RWPE2 (cell line): ENCODE measurements around the gene THBS1.

Experiments
- ATAC-seq: fragments of 200-7000 bp; cut with Tn5 transposase; 3 replicates; pipeline ENCODE4 v1.9.1; 2021; ENCODE audit warnings: low read depth
- DNase-seq: peaks from one replicate; pipeline ENCODE4 v3.0.0-alpha.2; 2020; ENCODE audit warnings: low spot score
- H3K27ac ChIP-seq: fragments of 450-650 bp; 2 replicates; pipeline ENCODE4 v1.5.1; 2017; ENCODE audit warnings: mild to moderate bottlenecking; ENCODE audit not compliant: poor library complexity, severe bottlenecking
- H3K27me3 ChIP-seq: fragments of 250-450 bp; sonication (Bioruptor Pico); 2 replicates; pipeline ENCODE4 v1.5.1; 2021; ENCODE audit warnings: mild to moderate bottlenecking, moderate library complexity; ENCODE audit not compliant: insufficient read depth, poor library complexity, severe bottlenecking
- H3K36me3 ChIP-seq: fragments of 250-450 bp; sonication (Bioruptor Pico); 2 replicates; pipeline ENCODE4 v1.5.1; 2020; ENCODE audit warnings: low read depth, mild to moderate bottlenecking, moderate library complexity
- H3K4me1 ChIP-seq: fragments of 250-450 bp; sonication (Bioruptor Pico); 2 replicates; pipeline ENCODE4 v1.5.1; 2021; ENCODE audit warnings: mild to moderate bottlenecking, moderate library complexity; ENCODE audit not compliant: insufficient read depth, poor library complexity, severe bottlenecking
- H3K4me3 ChIP-seq: fragments of 250-450 bp; sonication (Bioruptor Pico); 2 replicates; pipeline ENCODE4 v1.5.1; 2021; ENCODE audit warnings: mild to moderate bottlenecking, moderate library complexity; ENCODE audit not compliant: severe bottlenecking
- H3K9me3 ChIP-seq: fragments of 250-450 bp; sonication (Bioruptor Pico); 2 replicates; pipeline ENCODE4 v1.5.1; 2021; ENCODE audit warnings: mild to moderate bottlenecking, moderate library complexity; ENCODE audit not compliant: severe bottlenecking
- CTCF ChIP-seq: fragments of 450-650 bp; IDR thresholded peaks from one replicate; pipeline ENCODE4 v1.5.1; 2017; ENCODE audit warnings: mild to moderate bottlenecking, moderate library complexity; ENCODE audit not compliant: poor library complexity, severe bottlenecking

THBS1 gene

DNA sequence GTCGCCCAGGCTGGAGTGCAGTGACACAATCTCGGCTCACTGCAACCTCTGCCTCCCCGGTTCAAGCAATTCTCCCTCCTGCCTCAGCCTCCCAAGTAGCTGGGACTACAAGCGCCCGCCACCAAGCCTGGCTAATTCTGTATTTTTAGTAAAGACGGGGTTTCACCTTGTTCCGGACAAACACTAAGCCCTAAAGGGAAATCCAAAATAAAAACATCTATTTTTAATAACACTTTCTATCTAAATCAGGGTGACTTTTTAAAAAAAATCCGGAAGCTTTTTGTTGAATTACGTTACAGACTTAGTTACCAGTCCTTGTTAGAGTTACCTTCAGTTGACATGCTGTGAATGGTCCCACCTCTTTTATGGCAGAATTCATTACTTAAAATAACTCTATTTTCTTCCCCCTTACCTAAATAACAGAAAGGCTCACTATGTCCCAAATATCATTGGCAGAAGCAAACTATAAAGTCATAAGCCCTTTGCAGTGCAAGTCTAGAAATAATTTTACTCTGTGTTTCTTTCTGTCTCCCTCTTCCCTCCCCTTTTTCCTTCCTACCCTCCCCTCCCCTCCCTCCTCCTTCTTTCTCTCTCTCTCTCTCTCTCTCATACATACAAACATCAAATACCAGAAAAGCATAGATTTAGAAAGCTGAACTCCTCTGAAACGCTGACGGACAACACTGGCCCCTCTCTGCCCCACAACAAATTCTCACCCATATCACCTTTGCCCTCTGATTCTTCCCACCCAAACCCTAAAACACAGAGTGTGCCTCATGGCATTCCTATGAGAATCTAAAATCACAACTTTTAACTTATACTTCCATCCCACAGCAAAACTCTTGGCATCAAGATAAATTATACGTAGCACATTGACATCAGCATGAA lies 18.3 kb downstream of the THBS1 start:
- ATAC-seq, result peak; percentile 2
- H3K4me3 ChIP-seq, result no peak overlapping the region
- peak overlapping the region; percentile 95 for H3K27ac ChIP-seq
- no peak for TF ChIP-seq CTCF
- H3K27me3 ChIP-seq, result no peaks in the 10 kb centered on the region
- H3K4me1 ChIP-seq, result no peaks in the 10 kb centered on the region
- no peaks in the 10 kb centered on the region for H3K9me3 ChIP-seq
- no peak for DNase-seq
- H3K36me3 ChIP-seq, result peaks cover 27% of the 10 kb centered on the region

GRCh38 chr15:39599871-39600270 lies 19.0 kb downstream of the THBS1 start:
- Histone ChIP-seq H3K36me3 (peaks cover 21% of the 10 kb centered on the region), H3K4me3 (no peak overlapping the region), H3K27ac (peak overlapping the region; percentile 95), H3K27me3 (no peaks in the 10 kb centered on the region), H3K9me3 (no peaks in the 10 kb centered on the region), H3K4me1 (no peaks in the 10 kb centered on the region)
- DNase-seq, result no peak
- no peak for TF ChIP-seq CTCF
- 0 out of 3 replicates have a peak, but pooled peaks have one; percentile 0 for ATAC-seq

- DNase-seq (no peak), ATAC-seq (no peak)
- H3K4me1 ChIP-seq, result no peaks in the 10 kb centered on the region
- no peaks in the 10 kb centered on the region for H3K36me3 ChIP-seq
- no peaks in the 10 kb centered on the region for H3K9me3 ChIP-seq
- peak; percentile 46 for TF ChIP-seq CTCF
- H3K27me3 ChIP-seq, result no peaks in the 10 kb centered on the region
- H3K27ac ChIP-seq, result no peak overlapping the region
- no peak overlapping the region for H3K4me3 ChIP-seq
These were observed 21.3 kb downstream of the THBS1 start for GRCh38 chr15:39602143-39602542.

DNA sequence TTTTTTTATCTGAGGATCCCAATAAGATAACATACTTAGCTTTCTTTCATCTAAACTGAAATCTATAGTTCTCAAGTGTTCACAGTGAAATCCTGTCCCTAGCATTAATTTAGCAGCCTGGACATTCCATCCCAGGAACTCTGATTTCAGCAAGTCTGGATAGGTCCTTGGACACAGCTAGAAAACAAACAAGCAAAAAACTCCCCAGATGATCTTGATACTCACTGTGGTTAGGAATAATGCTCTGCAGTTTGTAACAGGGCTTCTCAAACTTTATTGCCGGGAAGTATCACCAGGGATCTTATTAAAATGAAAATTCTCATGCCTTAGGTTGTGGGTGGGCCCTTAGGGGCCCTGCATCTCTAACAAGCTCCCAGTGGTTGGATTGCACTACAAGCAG lies 24.3 kb downstream of the THBS1 start:
- ATAC-seq, result no peak
- Histone ChIP-seq H3K27ac (no peak overlapping the region), H3K4me1 (no peaks in the 10 kb centered on the region), H3K36me3 (no peaks in the 10 kb centered on the region), H3K4me3 (no peak overlapping the region), H3K27me3 (no peaks in the 10 kb centered on the region), H3K9me3 (peaks cover 5% of the 10 kb centered on the region)
- TF ChIP-seq CTCF, result no peak
- DNase-seq, result no peak
